T-helper 2 cell treated with Interferon-gamma antibody and Interleukin-4, amounts not matched to agents 5 μg/mL and 100 μg/mL, for 36 hours (primary cell): ENCODE data around the gene COL5A1.

ENCODE experiments used
- DNase-seq: peaks from one replicate; pipeline ENCODE4 v3.0.0; 2021; ENCODE audit warnings: low spot score
- H3K27ac Mint-ChIP-seq: one replicate; pipeline ENCODE4 v1.8.0; 2021; ENCODE audit warnings: mild to moderate bottlenecking, mixed read lengths
- H3K27me3 Mint-ChIP-seq: one replicate; pipeline ENCODE4 v1.8.0; 2021; ENCODE audit warnings: low read depth, mixed read lengths
- H3K36me3 Mint-ChIP-seq: one replicate; pipeline ENCODE4 v1.8.0; 2021; ENCODE audit warnings: low read depth, mixed read lengths
- H3K4me1 Mint-ChIP-seq: one replicate; pipeline ENCODE4 v1.8.0; 2021; ENCODE audit warnings: low read depth, mixed read lengths
- H3K4me3 Mint-ChIP-seq: one replicate; pipeline ENCODE4 v1.8.0; 2022; ENCODE audit warnings: mild to moderate bottlenecking, moderate library complexity, mixed read lengths
- H3K9me3 Mint-ChIP-seq: one replicate; pipeline ENCODE4 v1.8.0; 2021; ENCODE audit warnings: mixed read lengths

Gene COL5A1

GRCh38 chr9:134807716-134808446 is 166.3 kb downstream of the COL5A1 start:
- DNase-seq, result no peak
- Mint-ChIP-seq H3K36me3 (no peaks in the 10 kb centered on the region), H3K27me3 (no peaks in the 10 kb centered on the region), H3K4me1 (no peaks in the 10 kb centered on the region), H3K4me3 (no peak overlapping the region), H3K27ac (no peak overlapping the region), H3K9me3 (no peaks in the 10 kb centered on the region)

DNA sequence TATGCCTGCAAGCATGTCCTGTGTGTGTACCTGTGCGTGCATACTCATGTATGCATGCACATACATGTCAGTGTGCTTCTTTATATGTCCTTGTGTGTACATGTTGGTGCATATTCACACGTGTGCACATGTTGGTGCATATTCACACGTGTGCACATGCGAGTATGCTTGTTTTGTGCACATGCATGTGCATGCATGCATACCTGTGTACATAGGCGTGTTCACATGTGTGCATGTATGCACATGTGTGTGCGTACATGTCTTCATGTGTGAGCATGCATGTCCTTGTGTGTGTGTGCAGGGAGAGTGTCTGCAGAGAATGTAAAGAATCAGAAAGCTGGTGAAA is 166.8 kb downstream of the COL5A1 start:
- Mint-ChIP-seq H3K4me3 (no peak overlapping the region), H3K9me3 (no peaks in the 10 kb centered on the region), H3K4me1 (no peaks in the 10 kb centered on the region), H3K36me3 (no peaks in the 10 kb centered on the region), H3K27me3 (no peaks in the 10 kb centered on the region), H3K27ac (no peak overlapping the region)
- no peak for DNase-seq

GRCh38 chr9:134809292-134809691 is 167.7 kb downstream of the COL5A1 start:
- Mint-ChIP-seq H3K4me3 (no peak overlapping the region), H3K27ac (no peak overlapping the region), H3K36me3 (no peaks in the 10 kb centered on the region), H3K4me1 (no peaks in the 10 kb centered on the region), H3K9me3 (no peaks in the 10 kb centered on the region), H3K27me3 (no peaks in the 10 kb centered on the region)
- no peak for DNase-seq

DNA sequence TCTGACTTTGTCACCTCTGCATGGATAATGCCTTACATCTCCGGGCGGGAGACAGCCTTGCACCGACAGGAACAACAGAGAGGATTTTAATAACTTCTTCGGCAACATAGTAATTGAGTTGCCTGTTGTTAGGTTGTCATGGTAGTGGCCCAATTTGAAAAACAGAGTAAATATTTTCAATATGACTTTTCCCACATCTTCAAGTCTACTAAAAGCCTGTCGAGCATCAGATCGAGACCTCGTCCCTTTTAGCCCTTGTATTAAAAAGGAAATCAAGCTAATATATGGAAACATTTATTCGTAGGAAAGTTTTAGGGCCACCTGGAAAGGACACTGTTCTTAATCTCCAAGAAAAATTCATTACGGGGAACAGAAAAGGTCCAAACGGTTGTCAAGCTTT is 168.2 kb downstream of the COL5A1 start:
- no peak for DNase-seq
- no peak overlapping the region for H3K4me3 Mint-ChIP-seq

DNA sequence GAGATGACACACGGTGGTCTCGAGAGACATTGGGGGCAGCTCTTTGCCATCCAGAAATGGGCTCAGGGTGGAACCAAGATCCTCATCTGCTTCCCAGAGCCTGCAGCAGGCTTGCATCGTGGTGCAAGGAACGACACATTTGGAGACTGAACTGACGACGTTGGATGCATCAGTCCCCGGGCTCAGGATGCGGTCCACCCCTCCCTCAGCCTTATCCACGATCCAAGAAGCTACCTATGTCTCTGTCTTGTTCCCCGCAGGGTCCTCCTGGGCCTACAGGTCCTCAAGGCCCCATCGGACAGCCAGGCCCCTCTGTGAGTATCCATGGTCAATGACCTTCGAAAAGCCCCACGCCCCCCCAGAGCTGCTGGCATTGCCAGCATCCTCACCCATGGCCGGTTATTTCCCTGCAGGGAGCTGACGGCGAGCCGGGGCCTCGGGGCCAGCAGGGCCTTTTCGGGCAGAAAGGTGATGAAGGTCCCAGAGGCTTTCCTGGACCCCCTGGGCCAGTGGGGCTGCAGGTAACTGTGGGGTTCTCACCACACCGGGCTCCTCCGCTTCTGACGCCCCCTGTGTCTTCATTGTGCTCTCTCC is 169.6 kb downstream of the COL5A1 start:
- Mint-ChIP-seq H3K4me1 (no peaks in the 10 kb centered on the region), H3K4me3 (no peak overlapping the region), H3K9me3 (no peaks in the 10 kb centered on the region), H3K36me3 (no peaks in the 10 kb centered on the region), H3K27me3 (no peaks in the 10 kb centered on the region), H3K27ac (no peak overlapping the region)
- DNase-seq, result no peak

More for the DNA sequence above, 168.2 kb downstream of the COL5A1 start:
- Mint-ChIP-seq H3K27me3 (no peaks in the 10 kb centered on the region), H3K27ac (no peak overlapping the region), H3K4me1 (no peaks in the 10 kb centered on the region), H3K9me3 (no peaks in the 10 kb centered on the region), H3K36me3 (no peaks in the 10 kb centered on the region)

- DNase-seq, result no peak
- H3K27me3 Mint-ChIP-seq, result no peaks in the 10 kb centered on the region
- H3K9me3 Mint-ChIP-seq, result no peaks in the 10 kb centered on the region
- no peaks in the 10 kb centered on the region for H3K36me3 Mint-ChIP-seq
- H3K4me3 Mint-ChIP-seq, result no peak overlapping the region
- no peaks in the 10 kb centered on the region for H3K4me1 Mint-ChIP-seq
- H3K27ac Mint-ChIP-seq, result no peak overlapping the region
Measured at GRCh38 chr9:134811673-134812342, 170.2 kb downstream of the COL5A1 start.

- Mint-ChIP-seq H3K36me3 (no peaks in the 10 kb centered on the region), H3K9me3 (no peaks in the 10 kb centered on the region), H3K27ac (no peak overlapping the region), H3K27me3 (no peaks in the 10 kb centered on the region), H3K4me1 (no peaks in the 10 kb centered on the region), H3K4me3 (no peak overlapping the region)
- no peak for DNase-seq
Measured at GRCh38 chr9:134812343-134812673, 170.7 kb downstream of the COL5A1 start.

DNA sequence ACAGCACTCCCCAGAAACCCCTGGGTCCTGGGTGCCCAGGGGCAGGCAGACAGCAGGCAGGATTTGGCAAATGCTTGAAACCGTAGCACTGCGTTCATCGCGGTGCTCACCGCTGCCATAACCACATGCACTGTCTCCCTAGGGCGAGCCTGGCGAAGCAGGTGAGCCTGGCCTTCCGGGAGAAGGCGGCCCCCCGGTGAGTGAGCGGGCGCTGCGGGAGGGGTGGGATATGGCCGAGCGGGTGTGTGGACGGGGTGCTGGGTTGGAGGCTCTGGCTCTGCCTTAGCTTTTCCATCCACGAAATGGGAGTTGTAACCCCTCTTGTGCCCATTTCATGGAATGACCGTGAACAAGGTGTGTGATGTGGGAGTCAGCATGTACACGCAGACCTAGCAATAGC is 172.2 kb downstream of the COL5A1 start:
- Mint-ChIP-seq H3K27me3 (no peaks in the 10 kb centered on the region), H3K4me1 (no peaks in the 10 kb centered on the region), H3K27ac (no peak overlapping the region), H3K4me3 (no peak overlapping the region), H3K9me3 (no peaks in the 10 kb centered on the region), H3K36me3 (no peaks in the 10 kb centered on the region)
- no peak for DNase-seq

DNA sequence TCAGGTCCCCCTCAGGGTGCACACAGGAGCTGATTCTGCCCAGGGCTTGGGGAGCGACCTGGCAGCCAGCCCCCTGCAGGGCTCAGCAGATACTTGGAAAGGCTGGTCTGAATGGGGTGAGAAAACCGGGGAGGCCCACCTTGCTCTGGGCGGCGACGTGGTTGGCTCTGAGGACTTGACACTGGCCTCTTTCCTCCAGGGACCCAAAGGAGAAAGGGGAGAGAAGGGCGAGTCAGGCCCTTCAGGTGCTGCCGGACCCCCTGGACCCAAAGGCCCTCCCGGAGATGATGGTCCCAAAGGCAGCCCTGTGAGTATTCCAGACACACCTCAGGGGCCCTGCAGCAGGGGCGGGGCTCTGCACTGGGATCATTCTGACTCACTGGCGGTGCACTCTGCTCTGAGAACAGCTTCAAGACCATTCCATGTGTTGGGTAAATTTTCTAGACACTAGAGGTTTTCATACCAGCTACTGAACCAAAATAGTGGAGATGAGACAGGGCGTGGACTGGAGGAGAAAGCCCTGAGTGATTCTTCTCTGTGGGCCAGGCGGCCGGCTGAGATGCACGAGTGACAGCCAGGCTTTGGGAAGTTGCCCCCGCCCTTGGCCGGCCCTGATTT is 173.1 kb downstream of the COL5A1 start:
- H3K4me1 Mint-ChIP-seq, result no peaks in the 10 kb centered on the region
- DNase-seq, result no peak
- no peaks in the 10 kb centered on the region for H3K36me3 Mint-ChIP-seq
- no peaks in the 10 kb centered on the region for H3K27me3 Mint-ChIP-seq
- H3K9me3 Mint-ChIP-seq, result no peaks in the 10 kb centered on the region
- H3K4me3 Mint-ChIP-seq, result no peak overlapping the region
- H3K27ac Mint-ChIP-seq, result no peak overlapping the region

DNA sequence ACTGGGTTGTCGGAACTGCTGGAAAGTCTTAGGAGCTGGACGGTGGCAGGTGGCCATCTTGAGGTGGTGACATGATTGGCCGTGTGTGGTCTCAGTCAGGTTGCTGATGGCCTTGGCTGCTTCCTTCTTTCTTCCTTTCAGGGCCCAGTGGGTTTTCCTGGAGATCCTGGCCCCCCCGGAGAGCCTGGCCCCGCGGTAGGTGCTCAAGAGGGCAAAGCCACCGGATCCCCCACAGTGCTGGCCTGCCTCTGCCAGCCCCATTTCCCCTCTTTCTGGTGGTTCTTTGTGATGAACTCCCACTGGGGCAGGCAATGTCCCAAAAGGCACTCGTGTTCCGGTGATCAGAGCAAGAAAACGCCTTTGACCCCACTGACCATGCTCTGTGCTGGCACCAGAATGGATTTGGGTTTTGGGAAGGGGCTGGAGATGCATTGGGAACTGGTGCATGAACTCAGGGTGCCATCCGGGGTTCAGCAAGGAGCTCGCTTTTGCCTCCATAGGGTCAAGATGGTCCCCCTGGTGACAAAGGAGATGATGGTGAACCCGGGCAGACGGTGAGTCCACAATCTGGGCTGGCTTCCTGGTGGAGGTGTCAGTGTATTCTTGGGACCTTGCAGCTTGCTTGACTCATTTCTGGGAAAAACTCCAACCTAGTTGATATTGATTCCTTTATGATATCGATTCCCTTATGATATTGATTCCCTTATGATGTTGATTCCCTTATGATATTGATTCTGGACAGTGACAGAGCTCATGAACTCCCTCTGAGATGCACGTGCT is 174.0 kb downstream of the COL5A1 start:
- Mint-ChIP-seq H3K27me3 (no peaks in the 10 kb centered on the region), H3K4me3 (no peak overlapping the region)
- no peak for DNase-seq

GRCh38 chr9:134816264-134816663 is 174.7 kb downstream of the COL5A1 start:
- no peak overlapping the region for H3K27ac Mint-ChIP-seq

More for the DNA sequence above, 174.0 kb downstream of the COL5A1 start:
- Mint-ChIP-seq H3K36me3 (no peaks in the 10 kb centered on the region), H3K27ac (no peak overlapping the region), H3K9me3 (no peaks in the 10 kb centered on the region), H3K4me1 (no peaks in the 10 kb centered on the region)

GRCh38 chr9:134818000-134818568 is 176.5 kb downstream of the COL5A1 start:
- no peaks in the 10 kb centered on the region for H3K4me1 Mint-ChIP-seq
- no peak overlapping the region for H3K4me3 Mint-ChIP-seq
- no peak overlapping the region for H3K27ac Mint-ChIP-seq
- no peaks in the 10 kb centered on the region for H3K27me3 Mint-ChIP-seq
- no peak for DNase-seq
- no peaks in the 10 kb centered on the region for H3K36me3 Mint-ChIP-seq
- H3K9me3 Mint-ChIP-seq, result no peaks in the 10 kb centered on the region

More at GRCh38 chr9:134816264-134816663, 174.7 kb downstream of the COL5A1 start:
- no peak for DNase-seq
- H3K36me3 Mint-ChIP-seq, result no peaks in the 10 kb centered on the region
- H3K4me3 Mint-ChIP-seq, result no peak overlapping the region
- no peaks in the 10 kb centered on the region for H3K27me3 Mint-ChIP-seq
- H3K9me3 Mint-ChIP-seq, result no peaks in the 10 kb centered on the region
- no peaks in the 10 kb centered on the region for H3K4me1 Mint-ChIP-seq

DNA sequence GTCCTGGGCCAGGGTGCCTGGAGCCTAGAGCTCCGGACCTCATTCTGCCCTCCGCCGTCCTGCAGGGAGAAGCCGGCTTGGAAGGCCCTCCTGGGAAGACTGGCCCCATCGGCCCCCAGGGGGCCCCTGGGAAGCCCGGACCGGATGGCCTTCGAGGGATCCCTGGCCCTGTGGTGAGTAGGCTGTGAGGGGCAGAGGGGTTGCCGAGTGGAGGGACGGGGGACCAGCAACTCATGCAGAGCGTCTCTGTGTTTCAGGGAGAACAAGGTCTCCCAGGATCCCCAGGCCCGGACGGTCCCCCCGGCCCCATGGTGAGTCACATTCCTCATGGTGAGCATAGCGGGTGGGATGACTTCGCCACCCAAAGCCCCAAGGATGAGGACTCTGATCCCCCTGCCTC is 177.0 kb downstream of the COL5A1 start:
- no peaks in the 10 kb centered on the region for H3K9me3 Mint-ChIP-seq
- H3K4me1 Mint-ChIP-seq, result no peaks in the 10 kb centered on the region
- DNase-seq, result no peak
- H3K27ac Mint-ChIP-seq, result no peak overlapping the region
- no peak overlapping the region for H3K4me3 Mint-ChIP-seq
- no peaks in the 10 kb centered on the region for H3K36me3 Mint-ChIP-seq
- H3K27me3 Mint-ChIP-seq, result no peaks in the 10 kb centered on the region
